Activated naive CD4-positive, alpha-beta T cell treated with anti-CD3 and anti-CD28 coated beads, Interleukin-2, amount 50 U/mL, for 24 hours (primary cell): ENCODE results near the gene APOL3.
A peak's percentile ranks its signal among the peaks of the same experiment; 100 is the strongest.
"Not testable (repeated sequence)": the region's sequence is repeated elsewhere in the genome, so short reads cannot be mapped to it uniquely, and the experiment has no call there.

Experiments
- H3K27ac Mint-ChIP-seq: one replicate; pipeline ENCODE4 v1.8.0; 2021; ENCODE audit warnings: mild to moderate bottlenecking, mixed read lengths
- H3K27me3 Mint-ChIP-seq: one replicate; pipeline ENCODE4 v1.8.0; 2021; ENCODE audit warnings: mixed read lengths
- H3K36me3 Mint-ChIP-seq: one replicate; pipeline ENCODE4 v1.8.0; 2021; ENCODE audit warnings: mixed read lengths
- H3K4me1 Mint-ChIP-seq: one replicate; pipeline ENCODE4 v1.8.0; 2021; ENCODE audit warnings: mixed read lengths
- H3K4me3 Mint-ChIP-seq: one replicate; pipeline ENCODE4 v1.8.0; 2021; ENCODE audit warnings: mild to moderate bottlenecking, mixed read lengths
- H3K9me3 Mint-ChIP-seq: one replicate; pipeline ENCODE4 v1.8.0; 2021; ENCODE audit warnings: mixed read lengths

The APOL3 gene

GRCh38 chr22:36197514-36198146, 37.1 kb upstream of the APOL3 start:
- Mint-ChIP-seq H3K4me1 (peaks cover 16% of the 10 kb centered on the region), H3K36me3 (no peaks in the 10 kb centered on the region), H3K4me3 (no peak overlapping the region), H3K27ac (no peak overlapping the region), H3K9me3 (no peaks in the 10 kb centered on the region), H3K27me3 (peaks cover 5% of the 10 kb centered on the region)

- no peak overlapping the region for H3K4me3 Mint-ChIP-seq
- H3K4me1 Mint-ChIP-seq, result peaks cover 16% of the 10 kb centered on the region
- no peaks in the 10 kb centered on the region for H3K9me3 Mint-ChIP-seq
- H3K27me3 Mint-ChIP-seq, result peaks cover 5% of the 10 kb centered on the region
- no peak overlapping the region for H3K27ac Mint-ChIP-seq
- H3K36me3 Mint-ChIP-seq, result no peaks in the 10 kb centered on the region
These were observed 36.5 kb upstream of the APOL3 start for GRCh38 chr22:36197065-36197440.

GRCh38 chr22:36196254-36197064, 35.9 kb upstream of the APOL3 start:
- peaks cover 5% of the 10 kb centered on the region for H3K27me3 Mint-ChIP-seq
- no peaks in the 10 kb centered on the region for H3K36me3 Mint-ChIP-seq
- H3K9me3 Mint-ChIP-seq, result no peaks in the 10 kb centered on the region
- H3K4me3 Mint-ChIP-seq, result no peak overlapping the region
- no peak overlapping the region for H3K27ac Mint-ChIP-seq
- H3K4me1 Mint-ChIP-seq, result peaks cover 16% of the 10 kb centered on the region

GRCh38 chr22:36194971-36195370, 34.4 kb upstream of the APOL3 start:
- peaks cover 5% of the 10 kb centered on the region for H3K27me3 Mint-ChIP-seq

GRCh38 chr22:36194385-36194784, 33.8 kb upstream of the APOL3 start:
- Mint-ChIP-seq H3K9me3 (no peaks in the 10 kb centered on the region), H3K27ac (no peak overlapping the region), H3K27me3 (peaks cover 5% of the 10 kb centered on the region), H3K4me1 (peaks cover 16% of the 10 kb centered on the region), H3K4me3 (no peak overlapping the region), H3K36me3 (no peaks in the 10 kb centered on the region)

More at GRCh38 chr22:36194971-36195370, 34.4 kb upstream of the APOL3 start:
- Mint-ChIP-seq H3K27ac (no peak overlapping the region), H3K4me1 (peaks cover 16% of the 10 kb centered on the region), H3K4me3 (no peak overlapping the region), H3K9me3 (no peaks in the 10 kb centered on the region), H3K36me3 (no peaks in the 10 kb centered on the region)

GRCh38 chr22:36193577-36193976, 33.0 kb upstream of the APOL3 start:
- peaks cover 4% of the 10 kb centered on the region for H3K27me3 Mint-ChIP-seq
- no peaks in the 10 kb centered on the region for H3K36me3 Mint-ChIP-seq
- H3K9me3 Mint-ChIP-seq, result no peaks in the 10 kb centered on the region
- H3K27ac Mint-ChIP-seq, result no peak overlapping the region
- peaks cover 16% of the 10 kb centered on the region for H3K4me1 Mint-ChIP-seq
- H3K4me3 Mint-ChIP-seq, result no peak overlapping the region

GRCh38 chr22:36193171-36193570, 32.6 kb upstream of the APOL3 start:
- Mint-ChIP-seq H3K36me3 (no peaks in the 10 kb centered on the region), H3K4me1 (peaks cover 12% of the 10 kb centered on the region), H3K4me3 (no peak overlapping the region), H3K9me3 (no peaks in the 10 kb centered on the region), H3K27ac (no peak overlapping the region), H3K27me3 (no peaks in the 10 kb centered on the region)

GRCh38 chr22:36192542-36192941, 32.0 kb upstream of the APOL3 start:
- Mint-ChIP-seq H3K27ac (no peak overlapping the region), H3K27me3 (no peaks in the 10 kb centered on the region), H3K36me3 (no peaks in the 10 kb centered on the region)

GRCh38 chr22:36191106-36191836, 30.7 kb upstream of the APOL3 start:
- H3K36me3 Mint-ChIP-seq, result no peaks in the 10 kb centered on the region
- no peak overlapping the region for H3K27ac Mint-ChIP-seq
- H3K27me3 Mint-ChIP-seq, result no peaks in the 10 kb centered on the region
- no peaks in the 10 kb centered on the region for H3K9me3 Mint-ChIP-seq
- H3K4me1 Mint-ChIP-seq, result no peaks in the 10 kb centered on the region
- no peak overlapping the region for H3K4me3 Mint-ChIP-seq

More at GRCh38 chr22:36192542-36192941, 32.0 kb upstream of the APOL3 start:
- Mint-ChIP-seq H3K4me1 (peaks cover 6% of the 10 kb centered on the region), H3K9me3 (no peaks in the 10 kb centered on the region), H3K4me3 (no peak overlapping the region)

GRCh38 chr22:36187862-36188261, 27.3 kb upstream of the APOL3 start:
- not testable (repeated sequence) for H3K4me1 Mint-ChIP-seq, H3K36me3 Mint-ChIP-seq, H3K9me3 Mint-ChIP-seq, H3K4me3 Mint-ChIP-seq, H3K27ac Mint-ChIP-seq, H3K27me3 Mint-ChIP-seq

- no peaks in the 10 kb centered on the region for H3K36me3 Mint-ChIP-seq
- H3K27me3 Mint-ChIP-seq, result no peaks in the 10 kb centered on the region
- H3K9me3 Mint-ChIP-seq, result no peaks in the 10 kb centered on the region
- H3K4me3 Mint-ChIP-seq, result no peak overlapping the region
- H3K27ac Mint-ChIP-seq, result no peak overlapping the region
- no peaks in the 10 kb centered on the region for H3K4me1 Mint-ChIP-seq
These were observed 25.5 kb upstream of the APOL3 start for GRCh38 chr22:36185828-36186624.

- peaks cover 4% of the 10 kb centered on the region for H3K4me1 Mint-ChIP-seq
- no peak overlapping the region for H3K27ac Mint-ChIP-seq
- no peak overlapping the region for H3K4me3 Mint-ChIP-seq
- no peaks in the 10 kb centered on the region for H3K27me3 Mint-ChIP-seq
- no peaks in the 10 kb centered on the region for H3K36me3 Mint-ChIP-seq
- H3K9me3 Mint-ChIP-seq, result no peaks in the 10 kb centered on the region
These were observed 24.0 kb upstream of the APOL3 start for GRCh38 chr22:36184433-36185025.

GRCh38 chr22:36183446-36183845, 22.9 kb upstream of the APOL3 start:
- Mint-ChIP-seq H3K4me3 (no peak overlapping the region), H3K27ac (no peak overlapping the region), H3K36me3 (no peaks in the 10 kb centered on the region), H3K9me3 (no peaks in the 10 kb centered on the region), H3K4me1 (peaks cover 4% of the 10 kb centered on the region), H3K27me3 (no peaks in the 10 kb centered on the region)

- Mint-ChIP-seq H3K4me3 (no peak overlapping the region), H3K36me3 (no peaks in the 10 kb centered on the region), H3K27me3 (no peaks in the 10 kb centered on the region), H3K4me1 (peaks cover 4% of the 10 kb centered on the region), H3K27ac (no peak overlapping the region), H3K9me3 (no peaks in the 10 kb centered on the region)
These were observed 22.3 kb upstream of the APOL3 start for GRCh38 chr22:36182857-36183256.

GRCh38 chr22:36182056-36182455, 21.5 kb upstream of the APOL3 start:
- H3K27ac Mint-ChIP-seq, result peak overlapping the region; percentile 51
- no peak overlapping the region for H3K4me3 Mint-ChIP-seq

More at GRCh38 chr22:36182056-36182455, 21.5 kb upstream of the APOL3 start:
- Mint-ChIP-seq H3K27me3 (no peaks in the 10 kb centered on the region), H3K36me3 (no peaks in the 10 kb centered on the region), H3K9me3 (no peaks in the 10 kb centered on the region), H3K4me1 (peaks cover 4% of the 10 kb centered on the region)
